NCI-H146 treated with DMSO at 0.1 percent for 48 hours (cell line): ENCODE data around the gene RNF19B.
A peak's percentile ranks its signal among the peaks of the same experiment; 100 is the strongest.

Experiments
- DNase-seq: peaks from one replicate; lab custom pipeline; 2025; ENCODE audit not compliant: unreplicated experiment; lab: John Stamatoyannopoulos, UW

Gene RNF19B

DNA sequence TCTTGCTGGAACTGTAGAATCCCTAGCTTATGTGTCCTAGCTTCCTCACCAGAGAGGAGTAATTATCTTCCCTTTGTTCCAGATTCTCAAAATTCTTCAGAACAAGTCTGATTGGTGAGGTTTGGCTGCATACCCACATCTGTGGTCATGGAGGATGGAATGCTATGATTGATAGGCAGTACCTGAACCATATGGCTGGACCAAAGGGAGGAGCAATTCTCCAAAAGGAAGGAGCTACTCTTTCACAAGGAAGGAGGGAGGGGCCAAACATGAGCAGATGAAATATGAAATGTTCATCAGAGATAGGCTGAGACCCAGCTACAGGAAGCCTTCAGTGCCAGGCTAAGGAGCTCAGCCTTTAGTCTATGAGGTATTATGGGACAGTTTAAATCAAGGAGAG, 5.0 kb upstream of the RNF19B start:
- DNase-seq, result no peak

- DNase-seq, result no peak
Measured at GRCh38 chr1:32967888-32968568, 3.4 kb upstream of the RNF19B start.

GRCh38 chr1:32966900-32967299, 2.3 kb upstream of the RNF19B start:
- DNase-seq, result no peak

DNA sequence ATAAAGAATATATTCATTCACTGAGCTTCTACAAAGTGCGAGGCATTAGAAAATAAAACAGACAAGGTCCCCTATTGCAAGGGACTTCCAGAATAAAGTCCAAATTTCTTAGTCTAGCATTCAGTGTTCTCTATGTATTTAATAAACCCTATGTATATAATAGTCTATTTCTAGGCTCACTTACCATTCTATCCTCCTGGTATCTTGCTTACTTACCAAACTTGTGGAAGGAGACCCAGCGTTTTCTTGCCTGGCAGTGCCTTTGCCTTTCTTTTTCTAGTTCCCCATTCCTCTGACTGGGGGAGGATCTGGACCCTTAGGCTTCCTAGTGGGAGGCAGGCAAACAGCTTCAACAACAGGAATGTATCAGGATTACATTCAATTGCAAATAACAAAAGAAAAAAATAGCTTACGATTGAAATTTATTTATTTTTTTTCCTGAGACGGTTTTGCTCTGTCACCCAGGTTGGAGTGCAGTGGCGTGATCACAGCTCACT, 690 bp upstream of the RNF19B start:
- DNase-seq, result no peak

GRCh38 chr1:32963746-32964460, 706 bp downstream of the RNF19B start:
- DNase-seq, result peak; percentile 4

DNA sequence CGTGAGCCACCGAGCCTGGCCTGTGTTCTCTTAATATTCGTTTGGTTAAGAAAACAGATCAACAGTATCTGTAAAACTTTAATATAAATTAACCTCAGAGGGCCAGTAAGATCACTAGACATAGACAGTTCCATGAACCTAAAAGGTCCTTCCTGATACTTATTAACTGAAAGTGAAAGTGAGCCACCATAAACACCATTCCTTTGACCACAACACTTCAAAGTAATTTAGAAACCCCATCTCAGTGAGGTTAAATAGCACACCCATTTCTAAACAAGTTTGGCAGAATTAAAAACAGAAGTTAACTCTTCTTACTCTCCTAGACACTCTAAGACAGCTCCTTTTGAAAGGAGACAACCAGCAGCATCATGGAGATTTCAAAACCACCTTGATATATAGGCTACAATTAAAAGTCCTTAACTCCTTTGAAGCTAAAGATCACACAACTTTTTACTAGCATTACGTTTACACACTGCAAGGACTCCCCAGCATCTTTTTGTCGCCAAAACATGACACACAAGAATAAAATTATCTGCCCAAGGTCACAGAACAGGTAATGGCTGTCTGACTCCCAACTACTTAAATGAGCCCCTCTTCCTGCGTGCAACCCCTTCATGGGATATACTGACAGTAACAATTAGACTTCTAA, 2.2 kb downstream of the RNF19B start:
- DNase-seq, result no peak

- no peak for DNase-seq
Measured at GRCh38 chr1:32960819-32961355, 3.7 kb downstream of the RNF19B start.

- DNase-seq, result no peak
Measured at GRCh38 chr1:32960342-32960741, 4.3 kb downstream of the RNF19B start.

DNA sequence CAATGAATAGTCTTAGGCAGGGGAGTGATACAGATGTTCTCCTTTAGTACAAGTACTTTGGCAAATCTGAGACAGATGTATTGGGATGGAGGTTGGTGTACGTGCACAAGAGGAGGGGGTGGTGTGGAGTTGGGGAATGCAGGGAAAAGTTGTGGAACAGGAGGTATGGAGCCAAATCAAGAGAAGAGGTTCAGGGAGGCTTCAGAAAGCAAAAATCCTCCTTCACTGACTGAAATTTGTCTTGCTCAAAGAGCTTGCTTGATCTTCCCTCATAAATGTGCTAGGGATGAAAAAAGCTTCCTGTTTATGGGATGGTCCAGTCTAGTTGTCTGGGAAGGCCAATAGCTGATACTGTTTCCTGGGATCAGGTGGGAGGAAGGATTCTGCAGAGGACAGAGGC, 5.8 kb downstream of the RNF19B start:
- no peak for DNase-seq

DNA sequence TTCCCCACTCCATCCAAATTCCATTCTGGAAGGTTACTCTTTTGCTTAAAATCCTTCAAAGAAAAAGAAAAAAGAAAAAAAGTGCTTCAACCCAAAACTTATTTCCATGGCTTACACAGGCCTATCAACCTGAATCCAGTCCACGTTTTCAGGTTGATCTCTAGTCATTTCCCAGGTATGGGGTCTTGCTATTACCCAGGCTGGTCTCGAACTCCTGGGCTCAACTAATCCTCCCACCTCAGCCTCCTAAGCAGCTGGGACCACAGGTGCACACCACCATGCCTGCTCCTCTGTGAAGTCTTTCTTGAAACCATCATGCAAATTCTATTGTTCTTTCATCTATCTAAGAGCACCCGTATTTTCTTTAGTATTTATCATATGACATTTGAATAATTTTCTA, 7.6 kb downstream of the RNF19B start:
- no peak for DNase-seq

- DNase-seq, result no peak
Measured at GRCh38 chr1:32954168-32954567, 10.4 kb downstream of the RNF19B start.

DNA sequence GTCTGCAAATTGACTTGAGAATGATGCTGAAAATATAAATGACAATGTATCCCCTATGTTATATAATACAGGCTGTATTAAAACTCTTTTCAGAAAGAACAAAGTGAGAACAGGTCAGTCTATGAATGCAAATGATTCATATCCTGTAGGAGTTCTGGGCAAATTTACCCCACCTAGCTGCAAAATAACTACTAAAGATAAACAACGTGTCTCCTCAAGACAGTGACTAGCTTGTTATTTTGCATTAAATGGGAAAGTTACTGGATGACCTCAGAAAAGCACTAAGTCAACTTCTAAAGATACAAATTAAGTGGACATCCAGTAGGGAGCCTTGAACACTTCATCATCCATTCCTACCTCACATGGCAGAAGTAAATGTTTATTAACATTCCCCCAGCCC, 11.1 kb downstream of the RNF19B start:
- no peak for DNase-seq

DNA sequence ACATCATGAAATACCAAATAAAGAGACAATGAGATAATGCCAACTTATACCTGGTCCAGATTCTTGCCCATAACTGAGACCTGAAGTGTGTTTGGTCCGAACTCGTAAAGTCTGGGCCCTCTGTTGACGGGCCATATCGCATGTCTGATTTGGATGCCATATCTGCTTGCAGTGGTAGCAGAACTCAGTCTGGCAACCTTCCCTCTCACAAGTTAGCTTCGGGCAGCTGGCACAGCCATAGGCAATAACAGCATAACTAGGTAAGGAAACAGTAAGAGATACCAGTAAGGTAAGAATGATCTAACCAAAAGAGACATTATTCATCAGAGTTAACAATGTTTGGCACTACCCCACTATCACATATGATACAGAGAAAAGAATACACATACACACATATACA, 15.1 kb downstream of the RNF19B start:
- no peak for DNase-seq

- no peak for DNase-seq
Measured at GRCh38 chr1:32948905-32949304, 15.7 kb downstream of the RNF19B start.

DNA sequence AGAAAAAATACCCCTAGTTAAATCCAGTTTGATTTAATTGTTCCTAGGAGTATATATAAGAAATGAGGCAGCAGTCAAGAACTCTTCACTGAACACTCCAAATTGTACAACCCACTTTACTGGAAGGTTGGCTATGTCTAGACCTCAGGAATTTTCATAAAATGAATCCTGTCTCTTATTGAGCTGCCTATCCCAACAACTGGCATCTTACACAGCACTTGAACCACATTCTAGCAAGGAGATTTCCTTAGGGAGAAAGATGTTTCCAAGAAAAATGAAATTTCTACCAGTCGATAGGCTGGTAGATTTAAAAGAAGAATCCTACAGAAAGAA, 16.3 kb downstream of the RNF19B start:
- DNase-seq, result no peak

GRCh38 chr1:32947669-32948389, 16.8 kb downstream of the RNF19B start:
- DNase-seq, result no peak

DNA sequence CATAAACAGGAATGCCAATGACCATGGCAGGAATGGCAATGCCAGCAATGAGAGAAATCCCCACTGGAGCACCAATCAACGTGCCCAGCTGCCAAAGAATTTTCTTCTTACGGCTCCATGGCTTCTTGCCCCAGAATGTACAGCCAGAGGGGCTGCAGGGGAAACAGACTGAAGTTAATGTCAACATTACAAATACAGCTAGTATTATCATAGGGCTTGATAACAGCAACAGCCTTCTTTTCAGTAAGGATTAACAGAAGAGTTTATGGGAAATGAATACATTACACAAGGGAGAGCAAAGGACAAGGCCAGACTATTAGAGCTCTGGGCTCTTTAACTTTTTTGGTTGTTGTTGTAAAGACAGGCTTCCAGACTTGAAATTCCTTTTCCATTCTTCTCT, 18.2 kb downstream of the RNF19B start:
- DNase-seq, result no peak

DNA sequence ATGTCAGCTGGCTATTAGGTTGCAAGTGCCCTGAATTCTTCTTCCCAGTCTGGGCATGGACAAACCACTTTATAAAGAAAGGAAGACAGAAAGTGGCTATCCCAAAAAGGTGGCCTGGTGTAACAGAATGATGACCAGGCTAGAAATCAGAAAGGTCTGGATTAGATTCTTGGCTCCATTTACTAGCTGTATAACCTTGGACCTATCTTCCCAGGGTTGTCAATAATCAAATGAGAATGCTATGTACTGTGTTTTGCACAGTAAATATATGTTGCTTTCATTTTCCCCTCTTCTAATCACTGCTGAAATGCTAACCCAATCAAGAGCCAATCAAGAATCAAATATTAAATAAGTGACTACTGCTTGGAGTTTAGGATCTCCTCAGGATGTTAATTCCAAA, 20.4 kb downstream of the RNF19B start:
- DNase-seq, result no peak

- no peak for DNase-seq
Measured at GRCh38 chr1:32939655-32940371, 24.8 kb downstream of the RNF19B start.

- DNase-seq, result no peak
Measured at GRCh38 chr1:32937061-32937460, 27.5 kb downstream of the RNF19B start.

- DNase-seq, result no peak
Measured at GRCh38 chr1:32934535-32934934, 30.1 kb downstream of the RNF19B start.
